DMS153 treated with DMSO at 0.1 percent for 48 hours (cell line): ENCODE results near the gene PTPRT.
"Not testable (repeated sequence)": the region's sequence is repeated elsewhere in the genome, so short reads cannot be mapped to it uniquely, and the experiment has no call there.

Experiments used
- DNase-seq: peaks from one replicate; lab custom pipeline; 2025; ENCODE audit not compliant: unreplicated experiment; lab: John Stamatoyannopoulos, UW

Gene PTPRT

GRCh38 chr20:42920776-42921175 lies 268.9 kb downstream of the PTPRT start:
- DNase-seq = no peak

GRCh38 chr20:42919316-42919715 lies 270.4 kb downstream of the PTPRT start:
- DNase-seq = no peak

DNA sequence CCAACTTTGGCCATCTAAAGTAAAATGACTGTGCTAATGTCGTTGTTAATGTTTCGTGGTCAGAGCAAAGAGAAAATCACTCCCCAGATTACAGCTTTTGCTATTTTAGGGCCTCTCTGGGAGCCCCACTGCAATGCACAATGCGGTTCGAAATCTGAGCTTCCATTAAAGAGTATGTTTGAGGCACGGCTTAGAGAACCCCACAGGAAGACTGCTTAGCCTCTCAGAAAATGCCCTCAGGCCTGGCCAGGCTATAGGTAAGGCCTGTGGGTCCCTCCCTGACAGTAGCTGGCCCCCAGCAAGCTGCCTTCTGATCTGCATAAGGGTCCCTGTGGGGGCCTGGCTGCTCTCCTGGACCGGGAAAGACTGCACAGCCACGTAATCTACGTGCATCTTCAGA lies 274.6 kb downstream of the PTPRT start:
- no peak for DNase-seq

GRCh38 chr20:42914302-42914701 lies 275.4 kb downstream of the PTPRT start:
- no peak for DNase-seq

- DNase-seq = not testable (repeated sequence)
These were observed 278.9 kb downstream of the PTPRT start for GRCh38 chr20:42910808-42911207.

DNA sequence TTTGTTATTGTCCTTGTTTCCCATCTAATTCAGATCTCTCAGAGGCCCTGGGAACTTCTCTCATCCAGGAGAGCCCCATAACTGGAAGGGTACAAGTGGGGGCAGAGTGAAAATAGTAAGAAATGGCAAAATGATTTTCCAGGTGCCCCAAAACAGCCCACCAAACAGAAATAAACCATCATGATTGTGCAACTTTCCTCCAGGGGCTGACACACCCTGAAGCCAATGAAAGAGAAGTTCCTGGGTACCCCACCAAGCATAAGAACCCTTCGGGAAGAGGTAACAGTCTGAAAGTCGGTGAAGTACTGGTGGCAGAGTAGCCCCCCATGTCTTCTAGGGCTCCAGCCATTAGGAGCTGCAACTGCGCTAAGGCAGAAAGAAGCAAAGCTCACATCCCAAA lies 282.0 kb downstream of the PTPRT start:
- no peak for DNase-seq

- no peak for DNase-seq
These were observed 283.6 kb downstream of the PTPRT start for GRCh38 chr20:42906120-42906519.

DNA sequence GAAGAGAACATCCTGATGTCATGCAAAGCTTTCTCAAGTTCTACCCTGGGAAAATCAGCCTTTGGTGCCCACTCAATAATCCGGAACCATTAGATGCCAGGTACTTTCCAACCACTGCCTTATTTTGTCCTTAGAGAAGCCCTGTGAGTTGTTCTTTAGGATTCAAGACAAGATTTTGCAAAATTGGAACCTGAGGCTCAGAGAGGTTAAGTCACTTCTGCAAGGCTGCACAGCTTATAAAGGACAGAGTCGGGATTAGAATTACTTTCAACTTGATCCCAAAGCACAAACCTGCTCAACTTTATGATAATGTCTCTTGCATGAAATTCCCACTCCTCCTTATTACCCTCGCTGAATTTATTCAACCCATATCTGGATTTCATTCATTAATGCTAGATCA lies 287.2 kb downstream of the PTPRT start:
- DNase-seq = no peak

GRCh38 chr20:42901689-42902440 lies 287.8 kb downstream of the PTPRT start:
- no peak for DNase-seq

DNA sequence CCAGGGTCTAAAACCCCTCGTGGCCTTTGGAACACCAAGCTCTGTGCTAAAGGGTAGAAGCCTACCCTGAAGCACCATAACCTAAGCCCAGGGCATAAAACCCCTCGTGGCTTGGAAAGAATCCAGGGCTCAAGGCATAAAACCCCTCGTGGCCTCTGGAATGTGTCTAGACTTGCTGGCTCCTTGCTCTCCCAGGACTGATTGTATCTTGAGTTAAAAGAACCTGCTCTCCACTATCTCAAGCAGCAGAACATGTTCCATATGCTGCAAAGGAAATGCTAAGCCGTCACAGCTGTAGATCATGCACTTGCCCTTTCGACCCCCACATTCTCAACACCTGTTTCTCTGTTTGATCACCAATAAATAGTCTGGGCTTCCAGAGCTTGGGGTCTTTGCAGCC lies 288.9 kb downstream of the PTPRT start:
- not testable (repeated sequence) for DNase-seq

GRCh38 chr20:42895020-42895419 lies 294.7 kb downstream of the PTPRT start:
- no peak for DNase-seq

- DNase-seq = no peak
These were observed 295.2 kb downstream of the PTPRT start for GRCh38 chr20:42894483-42894882.

DNA sequence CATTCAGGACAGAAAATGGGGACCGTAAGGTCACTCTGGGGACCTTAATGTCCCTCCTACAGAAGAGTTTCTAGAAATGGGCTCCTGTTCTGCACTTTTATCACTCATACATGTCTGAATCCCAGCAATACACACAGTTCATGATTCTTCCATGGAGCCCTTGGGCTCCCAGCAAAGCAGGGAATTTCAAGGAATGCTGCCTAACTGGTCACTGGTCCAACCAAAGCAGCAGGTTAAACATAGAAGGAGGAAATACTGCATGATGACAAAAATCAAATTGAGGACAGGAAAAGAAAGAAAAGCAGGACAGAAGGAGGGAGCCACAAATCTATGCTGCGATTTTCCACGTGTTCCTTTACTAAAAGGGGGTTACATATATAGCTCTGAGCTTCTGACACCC lies 300.2 kb downstream of the PTPRT start:
- no peak for DNase-seq

GRCh38 chr20:42887281-42887680 lies 302.4 kb downstream of the PTPRT start:
- DNase-seq = no peak

DNA sequence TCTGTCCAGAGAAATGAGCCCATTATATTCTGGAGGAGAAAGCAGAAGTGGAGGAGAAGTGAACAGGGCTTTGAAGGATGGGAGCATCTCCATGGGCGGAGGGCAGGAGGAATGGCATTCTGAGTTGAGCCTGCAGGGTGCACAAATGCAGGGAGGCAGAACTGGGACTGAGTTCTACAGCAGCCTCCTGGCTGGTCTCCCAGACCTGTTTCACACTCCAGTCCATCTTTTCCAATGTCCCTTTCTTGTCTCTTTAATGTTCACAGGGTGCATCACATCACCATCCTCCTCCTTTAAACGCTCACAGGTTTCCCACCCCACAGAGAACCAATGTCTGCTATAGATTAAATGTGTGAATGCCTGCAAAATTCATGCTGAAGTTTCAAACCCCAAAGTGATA lies 302.9 kb downstream of the PTPRT start:
- no peak for DNase-seq

GRCh38 chr20:42886046-42886445 lies 303.7 kb downstream of the PTPRT start:
- DNase-seq = no peak

- DNase-seq = no peak
These were observed 314.1 kb downstream of the PTPRT start for GRCh38 chr20:42875581-42875980.

- DNase-seq = no peak
These were observed 316.4 kb downstream of the PTPRT start for GRCh38 chr20:42873259-42873658.

GRCh38 chr20:42864116-42864515 lies 325.6 kb downstream of the PTPRT start:
- no peak for DNase-seq

GRCh38 chr20:42862446-42862845 lies 327.3 kb downstream of the PTPRT start:
- no peak for DNase-seq

DNA sequence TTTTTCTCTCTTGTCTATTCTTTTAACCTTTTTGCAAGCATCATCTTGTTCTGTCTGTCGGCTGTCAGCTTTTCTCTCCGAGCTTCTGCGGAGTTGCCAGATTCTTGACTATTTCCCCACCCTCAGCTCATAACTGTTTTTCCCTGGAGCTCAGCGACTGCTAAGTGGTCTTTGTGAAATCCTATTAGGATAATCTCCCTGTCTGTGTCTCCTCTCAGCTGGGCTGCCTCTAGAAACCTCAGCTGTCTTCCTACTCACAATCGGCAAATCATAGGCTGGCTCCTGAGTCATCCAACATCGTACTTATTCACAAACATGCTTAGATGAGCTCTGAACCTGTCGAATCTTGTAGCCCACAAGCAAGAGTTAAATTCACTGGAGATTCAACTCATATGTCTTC lies 332.3 kb downstream of the PTPRT start:
- DNase-seq = no peak

- DNase-seq = no peak
These were observed 333.8 kb downstream of the PTPRT start for GRCh38 chr20:42855896-42856295.

GRCh38 chr20:42852691-42853090 lies 337.0 kb downstream of the PTPRT start:
- no peak for DNase-seq
